Liver (tissue), 9 donors: ENCODE data around the gene CXCL11. TPM values are rescaled to one million over a fixed set of nuclear protein-coding genes. Genes with fewer than 3 reads are reported as not detected.

ENCODE experiments used
- DNase-seq: peaks from one replicate; pipeline ENCODE4 v3.0.0-alpha.2; 2017; ENCODE audit warnings: low spot score
- H3K27ac ChIP-seq, 2 donors: one replicate each; pipeline ENCODE4 v1.7.0; 2013; ENCODE audit warnings: inconsistent platforms in 2 of 2, low read length in 2 of 2, control low read depth in 1 of 2, low read depth in 1 of 2, mild to moderate bottlenecking in 1 of 2
- H3K27me3 ChIP-seq, 4 donors: one replicate each; pipeline versions ENCODE4 v1.6.1 to v1.7.0; 2013; ENCODE audit warnings: low read length in 3 of 4, inconsistent platforms in 1 of 4, mild to moderate bottlenecking in 1 of 4, moderate library complexity in 1 of 4; ENCODE audit not compliant: control insufficient read depth in 4 of 4, insufficient read depth in 4 of 4
- H3K36me3 ChIP-seq, 4 donors: one replicate each; pipeline versions ENCODE4 v1.6.1 to v1.7.0; 2013; ENCODE audit warnings: low read length in 3 of 4, mild to moderate bottlenecking in 3 of 4, low read depth in 1 of 4, moderate library complexity in 1 of 4; ENCODE audit not compliant: control insufficient read depth in 4 of 4, insufficient read depth in 3 of 4
- H3K4me1 ChIP-seq, 4 donors: one replicate each; pipeline versions ENCODE4 v1.6.1 to v1.7.0; 2013; ENCODE audit warnings: low read length in 3 of 4, mild to moderate bottlenecking in 3 of 4, moderate library complexity in 1 of 4; ENCODE audit not compliant: control insufficient read depth in 4 of 4, insufficient read depth in 4 of 4
- H3K4me3 ChIP-seq, 3 donors: one replicate each; pipeline versions ENCODE4 v1.6.1 to v1.7.0; 2013; ENCODE audit warnings: low read length in 3 of 3, control low read depth in 1 of 3, low read depth in 1 of 3, mild to moderate bottlenecking in 1 of 3
- H3K9ac ChIP-seq, 2 donors: one replicate each; pipeline ENCODE4 v1.7.0; 2013; ENCODE audit warnings: low read length in 2 of 2, mild to moderate bottlenecking in 2 of 2, moderate library complexity in 2 of 2, control low read depth in 1 of 2, low read depth in 1 of 2
- H3K9me3 ChIP-seq, 4 donors: one replicate each; pipeline versions ENCODE4 v1.6.1 to v1.7.0; 2013; ENCODE audit warnings: low read length in 3 of 4; ENCODE audit not compliant: control insufficient read depth in 4 of 4
- EGR1 ChIP-seq, 2 donors: IDR thresholded peaks; 2 replicates each; pipeline ENCODE4 v1.6.1; 2016 to 2018; ENCODE audit warnings: antibody characterized with exemption in 2 of 2, low read depth in 2 of 2
- FOXA1 ChIP-seq: IDR thresholded peaks from 2 replicates; pipeline ENCODE4 v1.6.1; 2016; ENCODE audit warnings: antibody characterized with exemption
- FOXA2 ChIP-seq: IDR thresholded peaks from 2 replicates; pipeline ENCODE4 v1.6.1; 2016; ENCODE audit warnings: antibody characterized with exemption
- GABPA ChIP-seq, 2 donors: IDR thresholded peaks in 1 of 2; conservative IDR thresholded peaks in 1 of 2; 2 replicates each; pipeline ENCODE4 v1.6.1; 2016; ENCODE audit warnings: antibody characterized with exemption in 2 of 2, mild to moderate bottlenecking in 1 of 2, moderate library complexity in 1 of 2
- HNF4A ChIP-seq, 2 donors: conservative IDR thresholded peaks; 2 replicates each; pipeline ENCODE4 v1.6.1; 2016; ENCODE audit warnings: antibody characterized with exemption in 2 of 2, mild to moderate bottlenecking in 2 of 2
- NR2F2 ChIP-seq: IDR thresholded peaks from 2 replicates; pipeline ENCODE4 v1.6.1; 2016; ENCODE audit warnings: antibody characterized with exemption
- RAD21 ChIP-seq, 2 donors: IDR thresholded peaks; 2 replicates each; pipeline ENCODE4 v1.6.1; 2016; ENCODE audit warnings: antibody characterized with exemption in 2 of 2, mild to moderate bottlenecking in 2 of 2
- RXRA ChIP-seq, 2 donors: IDR thresholded peaks; 2 replicates each; pipeline ENCODE4 v1.6.1; 2017 to 2018; ENCODE audit warnings: antibody characterized with exemption in 2 of 2, mild to moderate bottlenecking in 1 of 2
- SP1 ChIP-seq: IDR thresholded peaks from 2 replicates; pipeline ENCODE4 v1.6.1; 2018; ENCODE audit warnings: antibody characterized with exemption, mild to moderate bottlenecking
- TAF1 ChIP-seq: conservative IDR thresholded peaks from 2 replicates; pipeline ENCODE4 v1.6.1; 2016; ENCODE audit warnings: antibody characterized with exemption, mild to moderate bottlenecking
- YY1 ChIP-seq: IDR thresholded peaks from 2 replicates; pipeline ENCODE4 v1.6.1; 2016; ENCODE audit warnings: antibody characterized with exemption, mild to moderate bottlenecking
- WGBS: extraction: QIAGEN DNeasy Blood & Tissue Kit; methylation state at CpG from one replicate; pipeline ENCODE4 v1.1.7; 2013; 5-methylcytosine and 5-hydroxymethylcytosine counted together
- polyA plus RNA-seq, 2 donors: library from polyadenylated mRNA; stranded (reverse) in 1 of 2; unstranded in 1 of 2; fragments of 200-250 nt in 1 of 2; fragments of >200 nt in 1 of 2; fragmentation: Nextera tagmentation in 1 of 2; extraction: Ambion mirVana in 1 of 2; gene quantifications; one replicate each; pipeline versions ENCODE4 v1.2.1 to v1.2.3, GENCODE V29; 2013 to 2015
- total RNA-seq, 2 donors: library from RNA; depleted of rRNA; stranded (reverse); fragments of >200 nt; gene quantifications; one replicate each; pipeline ENCODE4 v1.2.3, GENCODE V29; 2014
- TF ChIP-seq, protein P1 (sequence below): IDR thresholded peaks from 2 replicates; pipeline ENCODE4 v1.6.1; 2016; ENCODE audit warnings: antibody characterized with exemption
- TF ChIP-seq, protein P2 (sequence below): IDR thresholded peaks from 2 replicates; pipeline ENCODE4 v1.6.1; 2016; ENCODE audit warnings: antibody characterized with exemption
- TF ChIP-seq, protein P3 (sequence below): fragments of 150-350 bp; IDR thresholded peaks from 2 replicates; pipeline ENCODE4 v1.5.1; 2017; ENCODE audit warnings: improper control_type of control experiment, low read depth, low read length; ENCODE audit not compliant: missing input control
- TF ChIP-seq, protein P4 (sequence below): IDR thresholded peaks from 2 replicates; pipeline ENCODE4 v1.6.1; 2016; ENCODE audit warnings: antibody characterized with exemption, mild to moderate bottlenecking
- TF ChIP-seq, protein P5 (sequence below): IDR thresholded peaks from 2 replicates; pipeline ENCODE4 v1.6.1; 2016; ENCODE audit warnings: antibody characterized with exemption
- donor health status: healthy.
- donor health status: healthy.
- donor health status: healthy.
- donor health status: healthy.
- donor health status: healthy.

The CXCL11 gene
- total and polyA plus RNA-seq, 4 donors = 0.27 to 0.79 TPM; not detected in 2

DNA sequence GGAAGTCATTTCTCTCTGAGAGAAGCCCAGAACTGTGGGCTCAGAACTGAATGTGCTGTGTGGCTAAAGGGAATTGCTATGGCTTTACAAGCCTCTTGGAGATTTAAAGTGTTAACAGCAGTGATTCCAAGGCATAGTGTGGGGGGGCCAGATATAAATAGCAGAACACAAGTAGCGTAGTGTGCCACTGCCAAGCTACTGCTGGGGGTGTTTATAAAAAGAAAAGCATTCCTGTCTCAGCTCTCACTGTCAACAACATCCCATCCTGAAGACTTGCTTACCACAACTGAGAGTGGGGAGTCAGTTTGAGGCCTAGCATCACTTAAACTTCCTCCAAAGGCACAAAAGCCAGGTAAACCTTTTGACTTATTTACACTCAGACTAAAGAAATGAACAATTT is 38.6 kb upstream of the CXCL11 start, which contains the start of gene ART3:
Gene ART3, plus strand, starts transcription at position 242 of the 400 bp plus-strand sequence. CDS start 1,181 bp downstream, outside the sequence.
- TF ChIP-seq EGR1 (IDR thresholded peaks at IDR 0.05; ENCODE audit: low read depth in 2 of 2) (no peak), TAF1 (no peak), HNF4A (conservative IDR thresholded peaks at IDR 0.05) (no peak), NR2F2 (no peak), GABPA (IDR thresholded peaks at IDR 0.05 in 1 of 2, conservative IDR thresholded peaks at IDR 0.05 in 1 of 2) (no peak), YY1 (no peak), RAD21 (IDR thresholded peaks at IDR 0.05) (no peak), RXRA (IDR thresholded peaks at IDR 0.05) (no peak), FOXA1 (no peak)
- TF ChIP-seq, protein P1, sequence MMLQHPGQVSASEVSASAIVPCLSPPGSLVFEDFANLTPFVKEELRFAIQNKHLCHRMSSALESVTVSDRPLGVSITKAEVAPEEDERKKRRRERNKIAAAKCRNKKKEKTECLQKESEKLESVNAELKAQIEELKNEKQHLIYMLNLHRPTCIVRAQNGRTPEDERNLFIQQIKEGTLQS = no peak
- TF ChIP-seq, protein P2, sequence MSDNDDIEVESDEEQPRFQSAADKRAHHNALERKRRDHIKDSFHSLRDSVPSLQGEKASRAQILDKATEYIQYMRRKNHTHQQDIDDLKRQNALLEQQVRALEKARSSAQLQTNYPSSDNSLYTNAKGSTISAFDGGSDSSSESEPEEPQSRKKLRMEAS = no peak
- H3K27me3 ChIP-seq = no peaks in the 10 kb centered on the region
- H3K4me1 ChIP-seq = peaks cover 0 to 2% (median 0%) of the 10 kb centered on the region in 4 donors
- no peaks in the 10 kb centered on the region for H3K9me3 ChIP-seq
- 83% methylated on average over 1 of the region's 1 CpG for WGBS
- DNase-seq = no peak
- H3K9ac ChIP-seq = no peak within 1 kb of the TSS
- H3K4me3 ChIP-seq = no peak within 1 kb of the TSS
- no peaks in the 10 kb centered on the region for H3K36me3 ChIP-seq
- H3K27ac ChIP-seq = no peak within 1 kb of the TSS

DNA sequence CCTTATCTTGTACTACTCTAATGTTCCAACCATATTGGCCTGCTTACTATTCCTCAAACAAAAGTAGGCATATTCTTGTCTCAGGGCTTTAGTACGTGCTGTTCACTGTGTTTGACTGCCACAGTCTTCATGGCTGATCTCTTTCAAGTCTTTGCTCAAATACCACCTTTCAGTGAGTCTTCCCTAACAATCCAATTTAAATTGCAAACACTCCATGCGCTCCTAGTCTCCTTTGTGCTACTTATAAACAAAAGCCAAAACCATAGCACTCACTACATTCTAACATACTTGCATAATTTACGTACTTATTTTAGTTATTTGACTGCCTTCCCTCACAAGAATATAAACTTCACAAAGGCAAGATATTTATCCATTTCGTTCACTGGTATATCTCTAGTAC is 36.9 kb upstream of the CXCL11 start:
- H3K36me3 ChIP-seq = no peaks in the 10 kb centered on the region
- peaks cover 0 to 1% (median 0%) of the 10 kb centered on the region in 4 donors for H3K4me1 ChIP-seq
- no peak for TF ChIP-seq RXRA (IDR thresholded peaks at IDR 0.05)
- no peak for TF ChIP-seq HNF4A (conservative IDR thresholded peaks at IDR 0.05)
- TF ChIP-seq EGR1 (IDR thresholded peaks at IDR 0.05; ENCODE audit: low read depth in 2 of 2) = no peak
- TF ChIP-seq, protein P3, sequence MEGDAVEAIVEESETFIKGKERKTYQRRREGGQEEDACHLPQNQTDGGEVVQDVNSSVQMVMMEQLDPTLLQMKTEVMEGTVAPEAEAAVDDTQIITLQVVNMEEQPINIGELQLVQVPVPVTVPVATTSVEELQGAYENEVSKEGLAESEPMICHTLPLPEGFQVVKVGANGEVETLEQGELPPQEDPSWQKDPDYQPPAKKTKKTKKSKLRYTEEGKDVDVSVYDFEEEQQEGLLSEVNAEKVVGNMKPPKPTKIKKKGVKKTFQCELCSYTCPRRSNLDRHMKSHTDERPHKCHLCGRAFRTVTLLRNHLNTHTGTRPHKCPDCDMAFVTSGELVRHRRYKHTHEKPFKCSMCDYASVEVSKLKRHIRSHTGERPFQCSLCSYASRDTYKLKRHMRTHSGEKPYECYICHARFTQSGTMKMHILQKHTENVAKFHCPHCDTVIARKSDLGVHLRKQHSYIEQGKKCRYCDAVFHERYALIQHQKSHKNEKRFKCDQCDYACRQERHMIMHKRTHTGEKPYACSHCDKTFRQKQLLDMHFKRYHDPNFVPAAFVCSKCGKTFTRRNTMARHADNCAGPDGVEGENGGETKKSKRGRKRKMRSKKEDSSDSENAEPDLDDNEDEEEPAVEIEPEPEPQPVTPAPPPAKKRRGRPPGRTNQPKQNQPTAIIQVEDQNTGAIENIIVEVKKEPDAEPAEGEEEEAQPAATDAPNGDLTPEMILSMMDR = no peak
- H3K9ac ChIP-seq = no peak overlapping the region
- no peak overlapping the region for H3K4me3 ChIP-seq
- DNase-seq = no peak
- no peaks in the 10 kb centered on the region for H3K9me3 ChIP-seq
- WGBS = 90% methylated on average over 4 of the region's 4 CpGs
- H3K27me3 ChIP-seq = no peaks in the 10 kb centered on the region
- H3K27ac ChIP-seq = no peak overlapping the region

DNA sequence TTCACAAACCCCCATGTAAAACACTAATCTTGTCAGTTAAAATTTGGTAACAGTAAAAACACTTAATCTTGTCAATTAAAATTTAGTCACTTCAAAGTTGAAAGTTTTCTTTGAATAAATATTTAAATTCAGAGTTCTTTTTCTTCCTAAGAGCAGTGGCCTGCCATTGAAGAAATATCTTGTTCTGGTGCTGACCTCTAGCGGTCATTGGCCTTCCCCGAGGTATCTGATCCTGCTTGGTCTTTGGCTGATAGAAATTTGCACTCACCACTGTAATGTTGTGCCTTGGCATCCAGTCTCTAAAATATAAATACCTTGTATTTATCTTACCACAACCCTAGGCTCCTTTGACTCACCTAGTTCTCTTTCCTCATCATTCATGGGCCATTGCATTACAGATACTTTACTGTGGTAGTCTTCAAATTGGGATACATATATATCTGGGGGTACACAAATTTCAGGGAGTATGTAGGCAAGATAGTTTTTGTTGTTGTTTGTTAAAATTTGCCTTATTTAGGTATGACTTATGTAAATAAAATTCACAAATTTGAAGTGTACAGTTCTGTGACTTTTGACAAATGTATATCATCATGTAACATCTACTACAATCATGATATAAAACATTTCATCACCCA is 31.9 kb upstream of the CXCL11 start:
- DNase-seq = peak; percentile 59
- under 1% methylated on average over 2 of the region's 2 CpGs for WGBS
- Histone ChIP-seq H3K4me1 (no peaks in the 10 kb centered on the region), H3K36me3 (no peaks in the 10 kb centered on the region), H3K9me3 (no peaks in the 10 kb centered on the region), H3K4me3 (no peak overlapping the region), H3K9ac (no peak overlapping the region), H3K27ac (no peak overlapping the region), H3K27me3 (no peaks in the 10 kb centered on the region)
- TF ChIP-seq, protein P3 = peak; percentile 88
- TF ChIP-seq RXRA (IDR thresholded peaks at IDR 0.05) (peak in 1 of 2 donors; percentile 37), FOXA1 (no peak), FOXA2 (no peak), SP1 (no peak), RAD21 (IDR thresholded peaks at IDR 0.05) (peak; percentile 96), TAF1 (no peak)
- TF ChIP-seq, protein P1 = no peak
- TF ChIP-seq, protein P4, sequence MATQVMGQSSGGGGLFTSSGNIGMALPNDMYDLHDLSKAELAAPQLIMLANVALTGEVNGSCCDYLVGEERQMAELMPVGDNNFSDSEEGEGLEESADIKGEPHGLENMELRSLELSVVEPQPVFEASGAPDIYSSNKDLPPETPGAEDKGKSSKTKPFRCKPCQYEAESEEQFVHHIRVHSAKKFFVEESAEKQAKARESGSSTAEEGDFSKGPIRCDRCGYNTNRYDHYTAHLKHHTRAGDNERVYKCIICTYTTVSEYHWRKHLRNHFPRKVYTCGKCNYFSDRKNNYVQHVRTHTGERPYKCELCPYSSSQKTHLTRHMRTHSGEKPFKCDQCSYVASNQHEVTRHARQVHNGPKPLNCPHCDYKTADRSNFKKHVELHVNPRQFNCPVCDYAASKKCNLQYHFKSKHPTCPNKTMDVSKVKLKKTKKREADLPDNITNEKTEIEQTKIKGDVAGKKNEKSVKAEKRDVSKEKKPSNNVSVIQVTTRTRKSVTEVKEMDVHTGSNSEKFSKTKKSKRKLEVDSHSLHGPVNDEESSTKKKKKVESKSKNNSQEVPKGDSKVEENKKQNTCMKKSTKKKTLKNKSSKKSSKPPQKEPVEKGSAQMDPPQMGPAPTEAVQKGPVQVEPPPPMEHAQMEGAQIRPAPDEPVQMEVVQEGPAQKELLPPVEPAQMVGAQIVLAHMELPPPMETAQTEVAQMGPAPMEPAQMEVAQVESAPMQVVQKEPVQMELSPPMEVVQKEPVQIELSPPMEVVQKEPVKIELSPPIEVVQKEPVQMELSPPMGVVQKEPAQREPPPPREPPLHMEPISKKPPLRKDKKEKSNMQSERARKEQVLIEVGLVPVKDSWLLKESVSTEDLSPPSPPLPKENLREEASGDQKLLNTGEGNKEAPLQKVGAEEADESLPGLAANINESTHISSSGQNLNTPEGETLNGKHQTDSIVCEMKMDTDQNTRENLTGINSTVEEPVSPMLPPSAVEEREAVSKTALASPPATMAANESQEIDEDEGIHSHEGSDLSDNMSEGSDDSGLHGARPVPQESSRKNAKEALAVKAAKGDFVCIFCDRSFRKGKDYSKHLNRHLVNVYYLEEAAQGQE = no peak
- TF ChIP-seq, protein P5, sequence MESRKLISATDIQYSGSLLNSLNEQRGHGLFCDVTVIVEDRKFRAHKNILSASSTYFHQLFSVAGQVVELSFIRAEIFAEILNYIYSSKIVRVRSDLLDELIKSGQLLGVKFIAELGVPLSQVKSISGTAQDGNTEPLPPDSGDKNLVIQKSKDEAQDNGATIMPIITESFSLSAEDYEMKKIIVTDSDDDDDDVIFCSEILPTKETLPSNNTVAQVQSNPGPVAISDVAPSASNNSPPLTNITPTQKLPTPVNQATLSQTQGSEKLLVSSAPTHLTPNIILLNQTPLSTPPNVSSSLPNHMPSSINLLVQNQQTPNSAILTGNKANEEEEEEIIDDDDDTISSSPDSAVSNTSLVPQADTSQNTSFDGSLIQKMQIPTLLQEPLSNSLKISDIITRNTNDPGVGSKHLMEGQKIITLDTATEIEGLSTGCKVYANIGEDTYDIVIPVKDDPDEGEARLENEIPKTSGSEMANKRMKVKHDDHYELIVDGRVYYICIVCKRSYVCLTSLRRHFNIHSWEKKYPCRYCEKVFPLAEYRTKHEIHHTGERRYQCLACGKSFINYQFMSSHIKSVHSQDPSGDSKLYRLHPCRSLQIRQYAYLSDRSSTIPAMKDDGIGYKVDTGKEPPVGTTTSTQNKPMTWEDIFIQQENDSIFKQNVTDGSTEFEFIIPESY = no peak
